ENCODE results near the gene PTX4.

PTX4 gene

GRCh38 chr16:1505912-1506311 is 17.2 kb upstream of the PTX4 start:
- Histone ChIP-seq H3K4me3 (ENCODE audit: low read length) (no peak overlapping the region), H3K4me1 (ENCODE audit: insufficient read depth, low read length) (no peaks in the 10 kb centered on the region), H3K9me3 (ENCODE audit: insufficient read depth, low read depth, low read length) (no peaks in the 10 kb centered on the region), H3K27me3 (ENCODE audit: insufficient read depth, low read length) (no peaks in the 10 kb centered on the region), H3K27ac (ENCODE audit: low read depth, low read length) (no peak overlapping the region), H3K36me3 (ENCODE audit: insufficient read depth, low read length) (peaks cover 62% of the 10 kb centered on the region), H3K9ac (ENCODE audit: low read depth, low read length) (no peak overlapping the region)
- WGBS = 96% methylated on average over 22 of the region's 22 CpGs

GRCh38 chr16:1505073-1505844 is 16.5 kb upstream of the PTX4 start:
- H3K9me3 ChIP-seq (ENCODE audit: insufficient read depth, low read depth, low read length) = no peaks in the 10 kb centered on the region
- H3K36me3 ChIP-seq (ENCODE audit: insufficient read depth, low read length) = peaks cover 63% of the 10 kb centered on the region
- no peak overlapping the region for H3K27ac ChIP-seq (ENCODE audit: low read depth, low read length)
- 97% methylated on average over 37 of the region's 37 CpGs for WGBS
- H3K4me3 ChIP-seq (ENCODE audit: low read length) = no peak overlapping the region
- H3K4me1 ChIP-seq (ENCODE audit: insufficient read depth, low read length) = no peaks in the 10 kb centered on the region
- no peaks in the 10 kb centered on the region for H3K27me3 ChIP-seq (ENCODE audit: insufficient read depth, low read length)
- H3K9ac ChIP-seq (ENCODE audit: low read depth, low read length) = no peak overlapping the region

- 97% methylated on average over 37 of the region's 37 CpGs for WGBS
Observed at GRCh38 chr16:1503110-1503955, 14.6 kb upstream of the PTX4 start.

GRCh38 chr16:1502092-1503004 is 13.6 kb upstream of the PTX4 start:
- Histone ChIP-seq H3K9me3 (ENCODE audit: insufficient read depth, low read depth, low read length) (no peaks in the 10 kb centered on the region), H3K9ac (ENCODE audit: low read depth, low read length) (no peak overlapping the region), H3K36me3 (ENCODE audit: insufficient read depth, low read length) (peaks cover 76% of the 10 kb centered on the region), H3K4me1 (ENCODE audit: insufficient read depth, low read length) (no peaks in the 10 kb centered on the region), H3K4me3 (ENCODE audit: low read length) (no peak overlapping the region), H3K27me3 (ENCODE audit: insufficient read depth, low read length) (no peaks in the 10 kb centered on the region), H3K27ac (ENCODE audit: low read depth, low read length) (no peak overlapping the region)
- 96% methylated on average over 42 of the region's 42 CpGs for WGBS

More at GRCh38 chr16:1503110-1503955, 14.6 kb upstream of the PTX4 start:
- H3K27me3 ChIP-seq (ENCODE audit: insufficient read depth, low read length) = no peaks in the 10 kb centered on the region
- H3K4me1 ChIP-seq (ENCODE audit: insufficient read depth, low read length) = no peaks in the 10 kb centered on the region
- H3K4me3 ChIP-seq (ENCODE audit: low read length) = no peak overlapping the region
- peaks cover 68% of the 10 kb centered on the region for H3K36me3 ChIP-seq (ENCODE audit: insufficient read depth, low read length)
- H3K27ac ChIP-seq (ENCODE audit: low read depth, low read length) = no peak overlapping the region
- no peaks in the 10 kb centered on the region for H3K9me3 ChIP-seq (ENCODE audit: insufficient read depth, low read depth, low read length)
- H3K9ac ChIP-seq (ENCODE audit: low read depth, low read length) = no peak overlapping the region

GRCh38 chr16:1501630-1502029 is 12.9 kb upstream of the PTX4 start:
- Histone ChIP-seq H3K4me3 (ENCODE audit: low read length) (no peak overlapping the region), H3K9ac (ENCODE audit: low read depth, low read length) (no peak overlapping the region), H3K27ac (ENCODE audit: low read depth, low read length) (no peak overlapping the region), H3K4me1 (ENCODE audit: insufficient read depth, low read length) (no peaks in the 10 kb centered on the region), H3K27me3 (ENCODE audit: insufficient read depth, low read length) (no peaks in the 10 kb centered on the region), H3K9me3 (ENCODE audit: insufficient read depth, low read depth, low read length) (no peaks in the 10 kb centered on the region), H3K36me3 (ENCODE audit: insufficient read depth, low read length) (peaks cover 76% of the 10 kb centered on the region)
- 97% methylated on average over 23 of the region's 23 CpGs for WGBS

- WGBS = 97% methylated on average over 44 of the region's 44 CpGs
- Histone ChIP-seq H3K9ac (ENCODE audit: low read depth, low read length) (no peak overlapping the region), H3K27me3 (ENCODE audit: insufficient read depth, low read length) (no peaks in the 10 kb centered on the region), H3K4me1 (ENCODE audit: insufficient read depth, low read length) (no peaks in the 10 kb centered on the region), H3K9me3 (ENCODE audit: insufficient read depth, low read depth, low read length) (no peaks in the 10 kb centered on the region), H3K36me3 (ENCODE audit: insufficient read depth, low read length) (peaks cover 80% of the 10 kb centered on the region), H3K4me3 (ENCODE audit: low read length) (no peak overlapping the region), H3K27ac (ENCODE audit: low read depth, low read length) (no peak overlapping the region)
Observed at GRCh38 chr16:1500465-1501150, 11.9 kb upstream of the PTX4 start.

GRCh38 chr16:1499756-1500464 is 11.2 kb upstream of the PTX4 start:
- H3K27ac ChIP-seq (ENCODE audit: low read depth, low read length) = no peak overlapping the region
- WGBS = 96% methylated on average over 36 of the region's 36 CpGs
- H3K4me3 ChIP-seq (ENCODE audit: low read length) = no peak overlapping the region
- no peaks in the 10 kb centered on the region for H3K27me3 ChIP-seq (ENCODE audit: insufficient read depth, low read length)
- peaks cover 87% of the 10 kb centered on the region for H3K36me3 ChIP-seq (ENCODE audit: insufficient read depth, low read length)
- H3K4me1 ChIP-seq (ENCODE audit: insufficient read depth, low read length) = no peaks in the 10 kb centered on the region
- H3K9ac ChIP-seq (ENCODE audit: low read depth, low read length) = no peak overlapping the region
- H3K9me3 ChIP-seq (ENCODE audit: insufficient read depth, low read depth, low read length) = no peaks in the 10 kb centered on the region

- Histone ChIP-seq H3K27ac (ENCODE audit: low read depth, low read length) (no peak overlapping the region), H3K4me1 (ENCODE audit: insufficient read depth, low read length) (no peaks in the 10 kb centered on the region), H3K27me3 (ENCODE audit: insufficient read depth, low read length) (no peaks in the 10 kb centered on the region), H3K4me3 (ENCODE audit: low read length) (no peak overlapping the region), H3K9ac (ENCODE audit: low read depth, low read length) (no peak overlapping the region), H3K9me3 (ENCODE audit: insufficient read depth, low read depth, low read length) (no peaks in the 10 kb centered on the region), H3K36me3 (ENCODE audit: insufficient read depth, low read length) (peaks cover 89% of the 10 kb centered on the region)
- 97% methylated on average over 35 of the region's 35 CpGs for WGBS
Observed at GRCh38 chr16:1498899-1499676, 10.3 kb upstream of the PTX4 start.

GRCh38 chr16:1497014-1497598 is 8.4 kb upstream of the PTX4 start:
- H3K27me3 ChIP-seq (ENCODE audit: insufficient read depth, low read length) = no peaks in the 10 kb centered on the region
- 92% methylated on average over 21 of the region's 21 CpGs for WGBS
- no peak overlapping the region for H3K9ac ChIP-seq (ENCODE audit: low read depth, low read length)
- peaks cover 73% of the 10 kb centered on the region for H3K36me3 ChIP-seq (ENCODE audit: insufficient read depth, low read length)
- H3K4me1 ChIP-seq (ENCODE audit: insufficient read depth, low read length) = no peaks in the 10 kb centered on the region
- no peak overlapping the region for H3K27ac ChIP-seq (ENCODE audit: low read depth, low read length)
- no peak overlapping the region for H3K4me3 ChIP-seq (ENCODE audit: low read length)
- no peaks in the 10 kb centered on the region for H3K9me3 ChIP-seq (ENCODE audit: insufficient read depth, low read depth, low read length)

Data from HUES64 (cell line).